ENCODE data around the gene TMEM250.

Gene TMEM250

DNA sequence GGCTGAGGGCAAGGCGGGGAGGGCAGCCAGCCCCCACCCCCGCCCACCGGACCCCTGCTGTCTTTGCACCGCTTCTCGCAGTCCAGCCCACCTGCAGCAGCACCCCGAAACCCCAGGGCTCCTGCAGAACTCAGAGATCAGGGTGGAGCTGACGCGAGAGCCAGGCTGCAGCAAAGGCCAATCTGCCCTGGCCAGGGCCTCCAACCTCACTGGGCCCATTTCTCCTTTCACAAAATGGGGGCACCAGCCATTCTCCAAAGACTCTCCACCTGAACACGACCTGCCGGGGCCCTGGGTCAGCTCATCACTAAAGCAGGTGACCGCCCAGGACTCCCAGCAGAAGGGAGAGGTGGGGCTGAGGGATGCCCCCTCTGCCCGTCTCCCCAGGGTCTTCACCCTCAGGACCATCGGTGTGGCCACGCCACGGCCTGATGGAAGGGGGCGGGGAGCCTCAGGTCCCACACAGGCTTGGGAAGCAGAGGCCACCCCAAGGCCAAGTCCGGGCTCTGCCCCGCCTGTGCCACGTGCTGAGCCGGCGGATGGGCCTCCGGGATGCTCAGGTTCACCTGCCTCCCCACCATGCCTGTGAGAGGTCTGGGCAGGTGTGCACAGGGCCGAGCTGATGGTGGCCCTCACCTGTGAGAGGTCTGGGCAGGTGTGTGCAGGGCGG lies 36.7 kb downstream of the TMEM250 start:
- DNase-seq (ENCODE audit: low read depth), result no peak

DNA sequence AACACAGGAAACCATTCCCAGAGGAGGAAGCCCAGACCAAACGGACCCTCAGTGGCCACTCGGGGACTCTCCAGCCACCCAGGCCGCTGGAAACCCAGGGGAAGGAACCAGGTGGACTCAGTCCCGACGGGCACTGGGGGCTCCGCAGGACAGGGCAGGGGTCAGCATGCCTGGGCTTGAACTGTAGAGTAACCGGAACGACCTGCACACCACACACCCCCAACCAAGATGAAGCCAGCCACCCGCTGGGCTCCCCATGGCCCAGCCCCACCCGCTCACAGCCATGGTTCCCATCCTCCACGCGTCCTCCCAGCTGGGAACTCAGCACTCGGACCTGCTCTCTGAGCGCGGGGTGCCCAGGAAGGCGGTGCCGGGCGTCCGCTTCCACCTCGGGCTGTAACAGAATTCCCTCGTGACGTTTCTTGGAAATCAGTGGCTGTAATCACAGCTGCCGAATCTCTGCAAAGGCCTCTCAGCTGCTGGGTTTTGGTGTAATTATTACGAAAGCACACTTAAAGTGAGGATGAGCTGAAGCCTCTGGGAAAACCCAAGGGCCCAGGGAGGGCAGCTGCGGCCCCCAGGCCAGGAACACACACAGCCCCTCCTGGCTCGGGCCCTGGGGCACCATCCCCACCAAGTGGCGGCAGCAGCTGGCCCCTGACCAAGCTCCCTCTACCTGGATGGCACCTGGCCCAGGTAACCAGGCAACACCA lies 37.4 kb downstream of the TMEM250 start:
- no peak for DNase-seq (ENCODE audit: low read depth)

DNA sequence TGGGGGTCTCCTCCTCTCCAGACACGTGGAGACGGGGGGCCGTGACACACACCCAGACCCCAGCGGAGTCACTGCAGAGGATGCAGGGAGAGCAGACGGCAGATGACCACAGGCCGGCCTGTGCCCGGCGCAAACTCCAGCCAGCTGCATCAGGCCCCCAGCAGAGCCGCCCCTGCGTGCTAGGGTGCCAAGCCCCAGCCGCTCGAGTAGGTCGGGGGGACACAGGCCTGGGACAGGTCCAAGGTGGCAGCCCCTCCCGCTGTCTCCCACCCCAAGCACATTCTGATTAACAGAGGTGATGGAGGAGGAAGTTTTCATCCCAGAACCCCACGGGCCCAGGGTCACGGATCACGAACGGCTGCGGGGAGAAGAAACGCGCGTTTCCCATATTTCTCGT lies 38.0 kb downstream of the TMEM250 start:
- no peak for DNase-seq (ENCODE audit: low read depth)

DNA sequence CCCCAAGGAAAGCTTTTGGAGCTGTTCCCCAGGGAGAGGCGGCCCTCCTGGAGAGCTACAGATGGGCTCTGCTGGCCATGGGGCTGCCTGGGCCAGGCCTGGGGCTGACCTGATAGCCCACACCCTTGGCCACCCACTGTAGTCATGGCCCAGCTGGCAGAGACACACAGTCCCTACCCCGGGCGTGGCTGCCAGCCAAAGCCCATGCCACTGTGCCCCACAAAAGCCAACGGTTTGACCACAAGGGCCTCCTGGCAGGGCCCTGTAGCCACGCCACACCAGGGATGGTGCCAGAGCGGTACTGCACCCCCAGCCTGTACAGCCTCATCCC lies 38.8 kb downstream of the TMEM250 start:
- no peak for DNase-seq (ENCODE audit: low read depth)

DNA sequence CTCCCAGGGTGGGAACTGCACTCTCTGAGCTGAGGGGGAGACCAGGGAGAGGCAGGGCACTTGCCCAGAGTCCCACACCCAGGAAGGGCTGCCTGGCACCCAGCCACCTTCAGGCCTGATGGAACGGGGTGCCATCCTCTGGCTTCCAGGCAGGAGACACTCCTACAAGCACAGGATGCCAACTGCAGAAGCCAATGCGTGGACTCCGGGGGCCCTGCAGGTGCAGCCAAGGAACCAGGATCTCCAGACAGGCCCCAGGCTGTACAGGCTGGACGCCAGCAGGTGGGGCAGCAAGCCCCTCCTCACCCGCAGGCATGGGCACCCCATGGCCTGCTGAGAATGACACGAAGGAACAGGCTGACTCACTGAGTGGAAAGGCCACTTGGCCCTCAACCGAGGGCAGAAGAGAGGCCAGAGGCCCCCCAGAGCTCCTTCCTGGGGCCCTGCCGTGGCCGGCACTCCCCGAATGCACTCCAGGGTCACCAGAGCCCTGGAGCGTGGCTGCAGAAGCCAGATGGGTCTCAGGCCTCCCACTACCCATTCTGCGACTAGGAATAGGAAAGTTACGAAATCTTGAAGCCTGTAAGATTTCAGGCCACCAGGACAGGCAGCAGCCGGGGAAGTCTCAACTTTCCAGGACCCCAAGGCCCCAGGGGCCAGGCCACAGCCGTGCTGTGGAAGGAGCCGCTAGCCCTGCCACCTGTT lies 39.3 kb downstream of the TMEM250 start:
- DNase-seq (ENCODE audit: low read depth), result no peak

DNA sequence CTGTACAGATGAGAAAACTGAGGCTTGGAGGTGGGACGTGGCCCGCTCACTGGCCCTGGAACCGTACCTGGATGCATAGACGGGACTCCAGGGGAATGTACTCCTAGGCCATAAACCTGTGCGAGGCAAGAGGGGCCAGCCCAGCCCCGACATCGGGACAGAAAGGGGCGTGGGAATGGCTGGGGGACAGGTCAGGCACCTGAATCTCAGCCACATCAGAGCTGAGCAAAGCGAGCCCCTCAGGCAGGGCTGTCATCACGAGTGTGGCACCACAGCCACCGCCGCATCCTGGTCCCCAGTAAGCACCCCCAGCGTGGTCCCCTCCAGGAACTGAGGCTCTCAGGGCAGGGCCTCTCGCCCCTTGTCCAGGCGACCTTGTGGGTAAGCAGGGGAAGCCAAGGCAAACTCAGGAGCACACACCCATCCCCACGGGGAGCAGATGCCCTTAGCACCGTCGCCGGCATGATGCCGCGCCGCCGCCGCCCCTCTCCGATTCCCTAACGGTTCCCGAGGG lies 40.1 kb downstream of the TMEM250 start:
- no peak for DNase-seq (ENCODE audit: low read depth)

DNA sequence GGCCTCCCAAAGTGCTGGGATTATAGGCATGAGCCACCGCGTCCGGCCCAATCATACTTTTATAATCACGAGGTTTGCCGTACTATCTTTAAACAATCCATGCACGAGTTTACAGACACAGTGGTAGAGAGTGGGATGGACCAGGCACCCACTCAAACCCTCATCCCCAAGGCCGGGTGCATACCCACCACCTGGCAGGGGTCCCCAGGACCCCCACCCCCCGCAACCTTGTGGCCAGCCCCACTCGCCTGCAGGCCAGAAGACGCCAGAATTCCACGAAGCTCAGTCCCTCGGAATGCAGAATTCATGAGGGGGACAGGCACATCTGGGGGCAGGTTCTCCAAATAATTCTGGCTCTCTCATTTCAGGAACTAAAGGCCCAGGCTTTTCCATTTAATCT lies 40.7 kb downstream of the TMEM250 start:
- DNase-seq (ENCODE audit: low read depth), result no peak

DNA sequence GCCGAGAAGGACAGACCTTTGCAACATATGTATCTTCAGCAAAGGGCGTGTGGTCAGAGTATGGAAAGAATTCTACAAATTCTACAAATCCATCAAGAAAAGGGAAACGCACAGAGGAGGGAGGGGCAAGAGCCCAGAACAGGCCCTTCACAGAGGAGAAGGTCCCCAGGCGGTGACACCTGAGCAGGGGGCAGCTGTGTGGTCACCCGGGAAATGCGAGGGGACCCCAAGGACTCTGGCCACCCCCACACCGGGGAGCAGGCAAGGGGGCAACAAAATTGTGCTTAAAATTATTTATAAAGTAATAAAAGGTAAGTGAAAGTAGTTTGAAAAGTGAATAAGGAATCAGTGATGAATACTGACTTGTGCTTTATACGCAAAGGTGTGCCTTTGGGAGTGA lies 41.2 kb downstream of the TMEM250 start:
- no peak for DNase-seq (ENCODE audit: low read depth)

DNA sequence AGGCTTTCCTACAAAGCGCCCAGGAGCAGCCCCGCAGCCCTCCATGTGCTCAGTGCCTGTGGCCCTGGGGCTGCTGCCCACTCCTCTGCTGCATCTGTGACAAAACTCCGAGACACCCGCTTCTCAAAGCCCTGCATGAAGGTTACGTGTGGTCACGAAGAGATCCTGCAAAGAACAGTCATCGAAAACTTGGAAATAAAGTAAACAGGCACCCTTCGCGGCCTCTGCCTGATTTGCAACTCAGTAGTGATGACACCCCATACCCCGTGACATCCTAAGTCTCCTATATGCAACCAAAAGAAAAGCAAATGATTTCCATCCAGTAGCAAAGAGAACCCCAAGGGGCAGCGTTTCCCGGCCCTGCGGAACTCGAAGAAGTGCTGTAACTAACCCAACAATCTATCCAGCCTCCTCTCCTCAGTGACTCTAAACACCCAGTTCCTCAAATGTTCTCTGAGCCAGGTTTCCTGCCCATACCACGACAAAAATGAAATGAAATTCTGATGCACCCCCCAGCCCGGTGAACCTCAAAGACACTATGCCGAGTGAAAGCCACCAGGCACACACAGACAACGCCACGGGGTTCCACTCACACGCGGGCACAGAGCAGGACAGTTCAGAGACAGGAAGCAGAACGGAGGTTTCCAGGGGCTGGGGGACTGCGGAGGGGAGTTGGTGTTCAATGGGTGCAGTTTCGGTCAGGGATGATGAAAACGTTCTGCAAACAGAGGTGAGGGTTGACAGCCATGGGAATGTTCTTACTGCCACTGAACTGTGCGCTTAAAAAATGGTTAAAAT lies 42.6 kb downstream of the TMEM250 start:
- DNase-seq (ENCODE audit: low read depth), result no peak

DNA sequence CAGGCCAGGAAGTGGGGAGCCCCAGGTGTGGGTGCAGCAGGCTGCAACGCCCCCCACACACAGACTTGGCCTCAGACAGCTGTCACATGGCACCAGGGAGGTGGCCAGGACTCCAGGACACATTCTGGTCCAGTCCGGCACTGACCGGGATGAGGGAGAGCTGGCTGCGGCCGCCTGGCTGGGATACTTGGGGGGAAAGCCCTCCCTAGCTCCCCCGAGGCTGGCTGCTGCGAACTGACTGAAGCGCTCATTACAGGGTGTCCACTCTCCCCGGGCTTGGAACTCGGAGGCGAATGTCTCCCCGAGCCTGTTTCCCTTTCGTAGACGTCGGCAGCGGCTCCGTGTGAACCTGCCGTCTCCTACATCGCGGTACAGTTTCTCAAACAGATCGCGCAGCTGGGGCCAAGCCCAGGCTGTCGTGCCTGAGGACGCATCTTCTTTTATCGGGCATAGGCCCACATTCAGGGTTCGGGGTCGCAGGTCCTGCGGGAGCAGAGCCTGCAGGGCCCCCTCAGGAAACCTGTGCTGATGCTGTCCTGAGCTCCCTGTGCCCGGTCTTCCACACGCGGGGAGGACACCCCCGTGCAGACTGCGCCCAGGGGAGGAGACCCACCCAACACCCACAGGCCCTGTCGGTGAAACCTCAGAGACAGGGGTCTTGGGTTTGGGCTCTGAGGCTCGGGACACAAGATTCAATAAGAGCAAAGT lies 43.4 kb downstream of the TMEM250 start:
- no peak for DNase-seq (ENCODE audit: low read depth)

DNA sequence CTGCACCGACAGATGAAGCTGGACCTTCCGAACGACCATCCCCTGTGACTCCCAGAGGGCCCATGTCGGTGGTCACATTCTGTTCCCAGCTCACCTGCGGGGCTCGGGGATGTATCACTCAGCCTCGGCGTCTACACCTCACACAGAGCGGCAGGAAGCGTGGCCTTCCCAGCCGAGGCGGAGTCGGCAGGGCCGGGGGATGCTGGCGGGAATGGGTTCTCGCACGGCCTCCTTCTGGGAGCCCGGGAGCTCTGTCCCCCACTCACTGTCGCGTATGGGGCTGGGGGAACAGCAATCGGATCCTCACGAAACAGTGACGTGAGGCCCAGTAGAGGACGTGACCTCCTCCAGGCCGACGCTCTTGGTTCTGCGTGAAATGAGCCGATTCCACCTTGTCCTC lies 44.0 kb downstream of the TMEM250 start:
- no peak for DNase-seq (ENCODE audit: low read depth)

Data from GM04503 (cell line).